B cell (primary cell): Measurements from ENCODE around the gene IL12A.

Experiments used
- CTCF ChIP-seq: fragments of 200-600 bp; IDR thresholded peaks from one replicate; pipeline ENCODE4 v1.8.0; 2022; ENCODE audit warnings: antibody characterized with exemption, mild to moderate bottlenecking
- EZH2 ChIP-seq: IDR thresholded peaks from 2 replicates; pipeline ENCODE4 v1.6.1; 2012; ENCODE audit warnings: borderline replicate concordance, low read depth, mild to moderate bottlenecking, moderate library complexity, low read length; ENCODE audit not compliant: insufficient read depth, poor library complexity, severe bottlenecking

GRCh38 chr3:160001148-160001760 lies 12.6 kb downstream of the IL12A start:
- TF ChIP-seq CTCF = no peak
- no peak for TF ChIP-seq EZH2
